Measurements from ENCODE around the gene PPP1R1A. TPM values are rescaled to one million over a fixed set of nuclear protein-coding genes. Genes with fewer than 3 reads are reported as not detected.

PPP1R1A gene
- total RNA-seq, 1 donor from 2014 or later, result not detected

DNA sequence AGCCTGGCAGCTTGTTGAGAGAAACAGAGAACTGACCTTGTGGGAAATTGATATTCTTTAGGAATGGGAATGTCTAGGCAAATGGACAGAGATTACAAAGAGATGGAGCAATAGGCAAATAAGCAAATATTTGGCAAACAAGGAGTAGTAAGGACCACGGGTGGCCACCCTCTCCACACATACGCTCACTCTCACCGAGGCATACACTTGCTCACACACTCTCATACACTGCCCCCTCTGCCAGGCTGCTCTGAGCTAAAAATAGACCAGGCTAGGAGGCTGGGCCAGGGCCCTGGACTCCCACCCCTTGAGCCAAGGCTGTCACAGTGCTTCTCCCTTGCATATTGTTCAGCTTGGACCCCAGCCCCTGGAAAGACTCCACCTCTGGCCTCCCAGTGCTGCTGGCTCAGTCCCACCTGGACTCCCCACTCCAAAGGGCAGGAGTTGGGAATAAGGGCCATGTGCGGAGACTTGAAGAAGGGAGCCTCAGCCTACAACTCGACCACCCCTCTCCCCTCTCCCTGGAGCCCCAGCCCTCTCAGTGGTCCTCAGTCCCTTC, 1.1 kb downstream of the PPP1R1A start:
- no peak overlapping the region for H3K4me3 ChIP-seq
- intact Hi-C loops (cut with DNase I), result no loop called here
- H3K27ac ChIP-seq, result no peak overlapping the region

DNA sequence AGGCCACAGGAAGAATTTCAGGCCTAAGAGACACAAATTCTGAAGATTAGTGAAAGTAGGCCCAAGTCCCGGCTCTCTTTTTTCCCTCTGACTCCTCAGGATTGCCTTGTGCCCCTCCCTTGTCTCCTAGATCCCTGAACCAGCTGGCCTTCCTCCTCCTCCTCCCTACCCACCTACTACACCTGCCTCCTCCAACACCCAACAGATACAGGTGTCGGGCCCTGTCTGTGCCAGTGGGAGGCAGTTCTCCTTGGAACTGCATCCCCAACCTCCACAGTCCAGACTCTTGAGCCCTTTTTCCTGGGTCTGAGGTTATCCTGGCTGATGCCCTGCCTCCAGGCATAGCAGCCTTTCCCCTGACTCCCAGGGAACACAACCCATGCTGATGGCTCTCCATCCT, 1.8 kb downstream of the PPP1R1A start:
- DNase-seq (no peak), ATAC-seq (no peak)
- H3K4me3 ChIP-seq, result no peak overlapping the region
- H3K9me3 ChIP-seq, result no peaks in the 10 kb centered on the region
- intact Hi-C loops (cut with DNase I), result no loop called here
- no peaks in the 10 kb centered on the region for H3K36me3 ChIP-seq
- TF ChIP-seq, protein P1, sequence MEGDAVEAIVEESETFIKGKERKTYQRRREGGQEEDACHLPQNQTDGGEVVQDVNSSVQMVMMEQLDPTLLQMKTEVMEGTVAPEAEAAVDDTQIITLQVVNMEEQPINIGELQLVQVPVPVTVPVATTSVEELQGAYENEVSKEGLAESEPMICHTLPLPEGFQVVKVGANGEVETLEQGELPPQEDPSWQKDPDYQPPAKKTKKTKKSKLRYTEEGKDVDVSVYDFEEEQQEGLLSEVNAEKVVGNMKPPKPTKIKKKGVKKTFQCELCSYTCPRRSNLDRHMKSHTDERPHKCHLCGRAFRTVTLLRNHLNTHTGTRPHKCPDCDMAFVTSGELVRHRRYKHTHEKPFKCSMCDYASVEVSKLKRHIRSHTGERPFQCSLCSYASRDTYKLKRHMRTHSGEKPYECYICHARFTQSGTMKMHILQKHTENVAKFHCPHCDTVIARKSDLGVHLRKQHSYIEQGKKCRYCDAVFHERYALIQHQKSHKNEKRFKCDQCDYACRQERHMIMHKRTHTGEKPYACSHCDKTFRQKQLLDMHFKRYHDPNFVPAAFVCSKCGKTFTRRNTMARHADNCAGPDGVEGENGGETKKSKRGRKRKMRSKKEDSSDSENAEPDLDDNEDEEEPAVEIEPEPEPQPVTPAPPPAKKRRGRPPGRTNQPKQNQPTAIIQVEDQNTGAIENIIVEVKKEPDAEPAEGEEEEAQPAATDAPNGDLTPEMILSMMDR (IDR thresholded peaks at IDR 0.05), result no peak
- H3K27me3 ChIP-seq, result peaks cover 48% of the 10 kb centered on the region
- peaks cover 6% of the 10 kb centered on the region for H3K4me1 ChIP-seq
- H3K27ac ChIP-seq, result no peak overlapping the region

More for the DNA sequence above, 1.1 kb downstream of the PPP1R1A start:
- Histone ChIP-seq H3K27me3 (peaks cover 49% of the 10 kb centered on the region), H3K36me3 (no peaks in the 10 kb centered on the region), H3K9me3 (no peaks in the 10 kb centered on the region), H3K4me1 (peaks cover 6% of the 10 kb centered on the region)
- no peak for DNase-seq
- TF ChIP-seq, protein P1 (IDR thresholded peaks at IDR 0.05), result no peak
- peak; percentile 6 for ATAC-seq

DNA sequence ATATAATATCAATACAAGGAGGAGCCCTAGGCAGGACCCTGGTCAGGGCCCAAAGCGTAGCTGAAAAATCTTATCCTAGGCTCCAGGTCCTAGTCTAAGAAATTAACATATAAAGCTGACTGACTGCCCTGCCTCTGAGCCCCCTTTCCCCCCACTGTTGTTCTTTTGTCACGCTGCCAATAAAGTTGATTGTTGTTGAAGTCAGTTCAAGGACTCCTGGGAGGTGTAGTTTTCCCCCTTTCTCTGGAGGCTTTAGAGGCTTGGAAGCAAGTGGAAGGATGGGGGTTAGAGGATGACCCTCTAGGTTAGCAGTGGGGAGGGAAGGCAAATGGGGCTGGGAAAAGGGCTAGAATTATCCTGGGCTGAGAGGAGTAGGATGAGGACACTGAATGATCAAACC, 3.2 kb downstream of the PPP1R1A start:
- no peaks in the 10 kb centered on the region for H3K36me3 ChIP-seq
- no peak for DNase-seq
- H3K27ac ChIP-seq, result no peak overlapping the region
- no peak for ATAC-seq
- TF ChIP-seq, protein P1 (IDR thresholded peaks at IDR 0.05), result no peak
- H3K9me3 ChIP-seq, result no peaks in the 10 kb centered on the region
- H3K27me3 ChIP-seq, result peaks cover 39% of the 10 kb centered on the region
- H3K4me1 ChIP-seq, result peaks cover 6% of the 10 kb centered on the region
- intact Hi-C loops (cut with DNase I), result no loop called here
- no peak overlapping the region for H3K4me3 ChIP-seq

DNA sequence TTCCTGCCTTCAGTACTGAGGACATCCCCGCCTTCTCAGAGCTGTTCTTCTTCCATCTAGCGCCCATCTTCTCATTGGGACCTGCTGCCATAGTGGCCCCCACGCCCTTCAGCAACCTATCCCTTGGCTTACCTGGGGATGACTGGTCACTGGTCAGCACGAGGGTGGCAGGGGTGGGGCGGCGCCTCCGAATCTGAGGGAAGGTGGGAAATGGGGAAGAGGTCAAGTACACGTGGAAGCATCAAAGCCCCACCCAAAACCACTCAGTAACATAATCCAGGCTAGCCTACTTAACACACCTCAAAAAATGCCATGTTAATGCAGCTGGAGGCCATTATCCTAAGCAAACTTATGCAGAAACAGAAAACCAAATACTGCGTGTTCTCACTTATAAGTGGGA, 4.3 kb downstream of the PPP1R1A start:
- H3K36me3 ChIP-seq, result no peaks in the 10 kb centered on the region
- DNase-seq (no peak), ATAC-seq (no peak)
- intact Hi-C loops (cut with DNase I), result no loop called here
- H3K4me1 ChIP-seq, result peaks cover 12% of the 10 kb centered on the region
- H3K9me3 ChIP-seq, result no peaks in the 10 kb centered on the region
- H3K4me3 ChIP-seq, result no peak overlapping the region
- H3K27ac ChIP-seq, result no peak overlapping the region
- H3K27me3 ChIP-seq, result peaks cover 30% of the 10 kb centered on the region
- TF ChIP-seq, protein P1 (IDR thresholded peaks at IDR 0.05), result no peak

DNA sequence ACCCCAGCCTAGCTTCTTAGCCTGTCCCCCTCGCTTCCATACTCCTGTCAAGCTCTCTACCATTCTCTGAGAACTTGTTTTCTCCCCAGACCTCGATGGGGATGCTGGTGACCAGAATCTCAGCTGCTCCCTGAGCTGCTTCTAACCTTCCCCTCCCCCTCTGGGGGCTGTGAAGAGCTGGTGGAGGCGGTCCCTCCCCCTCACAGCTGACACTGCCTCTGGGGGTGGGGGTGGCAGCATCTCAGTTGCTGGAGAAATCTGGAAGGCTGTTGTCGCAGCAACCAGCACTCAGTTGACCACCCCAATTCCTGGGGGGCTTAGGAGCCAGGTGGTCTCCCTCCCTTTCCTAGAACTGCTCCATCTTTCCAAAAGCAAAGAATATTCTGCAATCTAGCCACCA, 4.7 kb downstream of the PPP1R1A start:
- TF ChIP-seq, protein P1 (IDR thresholded peaks at IDR 0.05), result no peak
- H3K27me3 ChIP-seq, result peaks cover 26% of the 10 kb centered on the region
- ATAC-seq, result no peak
- H3K4me1 ChIP-seq, result peaks cover 12% of the 10 kb centered on the region
- no peaks in the 10 kb centered on the region for H3K9me3 ChIP-seq
- no peaks in the 10 kb centered on the region for H3K36me3 ChIP-seq
- intact Hi-C loops (cut with DNase I), result no loop called here
- H3K27ac ChIP-seq, result no peak overlapping the region
- no peak for DNase-seq
- no peak overlapping the region for H3K4me3 ChIP-seq

DNA sequence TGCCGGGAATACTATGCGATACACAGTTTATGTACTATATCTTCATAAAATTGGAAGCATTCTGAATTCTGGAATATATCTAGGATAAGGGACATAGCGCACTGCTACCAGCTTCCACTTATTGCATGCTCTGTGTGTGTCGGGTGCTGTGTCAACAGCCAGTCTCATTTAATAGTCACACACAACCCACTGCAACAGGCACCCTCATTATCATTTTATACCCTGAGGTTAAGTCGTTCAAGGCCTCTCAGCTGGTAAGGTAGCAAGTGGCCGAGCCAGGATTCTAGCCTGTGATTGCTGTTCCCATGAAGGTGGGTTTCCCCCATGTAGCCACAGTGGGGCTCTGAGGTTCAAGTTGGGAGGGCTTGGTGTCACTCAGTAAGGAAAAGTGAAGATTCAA, 7.0 kb downstream of the PPP1R1A start:
- H3K4me1 ChIP-seq, result peaks cover 6% of the 10 kb centered on the region
- TF ChIP-seq, protein P1 (IDR thresholded peaks at IDR 0.05), result no peak
- H3K27ac ChIP-seq, result no peak overlapping the region
- DNase-seq, result no peak
- no peak overlapping the region for H3K4me3 ChIP-seq
- H3K9me3 ChIP-seq, result no peaks in the 10 kb centered on the region
- H3K27me3 ChIP-seq, result peaks cover 6% of the 10 kb centered on the region
- no peak for ATAC-seq
- no peaks in the 10 kb centered on the region for H3K36me3 ChIP-seq
- intact Hi-C loops (cut with DNase I), result no loop called here

All from upper lobe of right lung (tissue), 1 donor.